AG04450 (cell line): ENCODE measurements around the gene TRPC4AP. TPM values are rescaled to one million over a fixed set of nuclear protein-coding genes. Genes with fewer than 3 reads are reported as not detected.

ENCODE experiments used
- CTCF ChIA-PET: fragments of 300-600, 350-600 bp; formaldehyde crosslinking; extraction: SDS; loops from one replicate; lab custom pipeline; 2022; ENCODE audit warnings: antibody characterized with exemption, inconsistent platforms; lab: Charles Lee
- POLR2A ChIA-PET: fragments of 350-600 bp; formaldehyde crosslinking; extraction: SDS; loops from one replicate; lab custom pipeline; 2021; ENCODE audit warnings: antibody characterized with exemption, inconsistent platforms; lab: Yijun Ruan, JAX
- DNase-seq: peaks from one replicate; pipeline ENCODE4 v3.0.0-alpha.2; 2011; ENCODE audit warnings: low read depth, low spot score
- H3K27ac ChIP-seq: one replicate; pipeline ENCODE4 v1.5.1; 2012; ENCODE audit warnings: low read depth, low read length, control low read depth
- H3K27me3 ChIP-seq: one replicate; pipeline ENCODE4 v1.6.0; 2012; ENCODE audit warnings: low read length; ENCODE audit not compliant: control insufficient read depth, insufficient read depth
- H3K4me3 ChIP-seq: 2 replicates; pipeline ENCODE4 v1.5.1; 2011; ENCODE audit warnings: mild to moderate bottlenecking, low read depth, low read length, control low read depth
- H3K9me3 ChIP-seq: 2 replicates; pipeline ENCODE4 v1.5.1; 2012; ENCODE audit warnings: low read length; ENCODE audit not compliant: control insufficient read depth, insufficient read depth
- polyA plus RNA-seq: library from polyadenylated mRNA; depleted of rRNA; stranded (reverse); fragments of >200 nt; gene quantifications from 2 replicates; pipeline ENCODE4 v1.2.3, GENCODE V29; 2011
- TF ChIP-seq, protein P1 (sequence below): IDR thresholded peaks from 2 replicates; pipeline ENCODE4 v1.5.1; 2011; ENCODE audit warnings: low read depth, low read length, control low read depth, inconsistent platforms

TRPC4AP gene
- polyA plus RNA-seq, 1 experiment, result 85.4 TPM

DNA sequence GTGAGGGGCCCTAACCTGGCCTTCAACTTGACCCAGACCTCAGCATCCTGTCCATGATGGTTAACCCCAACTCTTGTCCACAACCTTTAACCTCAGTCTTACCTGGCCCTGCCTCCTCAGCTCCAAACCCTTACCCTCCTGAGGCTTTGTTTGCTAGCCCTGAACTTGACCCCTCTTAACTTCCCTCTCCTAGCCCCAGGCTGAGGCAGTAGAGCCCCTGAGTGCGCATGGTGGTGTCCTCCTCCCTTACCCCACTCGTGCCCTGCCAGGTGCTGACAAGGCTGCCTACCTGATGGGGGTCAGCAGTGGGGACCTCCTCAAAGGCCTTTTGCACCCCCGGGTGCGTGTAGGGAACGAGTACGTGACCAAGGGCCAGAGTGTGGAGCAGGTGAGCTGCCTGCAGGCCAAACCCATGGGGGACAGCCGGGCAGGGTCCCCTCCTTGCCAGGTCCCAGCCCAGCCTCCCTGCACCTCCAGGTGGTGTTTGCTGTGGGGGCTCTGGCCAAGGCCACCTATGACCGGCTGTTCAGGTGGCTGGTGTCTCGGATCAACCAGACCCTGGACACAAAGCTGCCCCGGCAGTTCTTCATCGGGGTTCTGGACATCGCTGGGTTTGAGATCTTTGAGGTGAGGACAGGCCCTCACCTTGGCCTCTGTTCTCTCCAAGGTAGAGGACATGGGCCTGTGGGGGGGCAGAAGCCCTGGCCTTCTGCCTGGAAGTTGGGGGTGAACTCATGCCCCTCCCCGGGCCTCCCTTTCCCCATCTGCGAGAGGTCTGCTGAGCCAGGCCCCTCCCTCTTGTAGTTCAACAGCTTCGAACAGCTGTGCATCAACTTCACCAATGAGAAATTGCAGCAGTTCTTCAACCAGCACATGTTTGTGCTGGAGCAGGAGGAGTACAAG is 105.1 kb downstream of the TRPC4AP start:
- Histone ChIP-seq H3K27me3 (peaks cover 16% of the 10 kb centered on the region), H3K4me3 (no peak overlapping the region), H3K27ac (no peak overlapping the region), H3K9me3 (no peaks in the 10 kb centered on the region; the same call in 1 of the 2 replicates)
- TF ChIP-seq, protein P1, sequence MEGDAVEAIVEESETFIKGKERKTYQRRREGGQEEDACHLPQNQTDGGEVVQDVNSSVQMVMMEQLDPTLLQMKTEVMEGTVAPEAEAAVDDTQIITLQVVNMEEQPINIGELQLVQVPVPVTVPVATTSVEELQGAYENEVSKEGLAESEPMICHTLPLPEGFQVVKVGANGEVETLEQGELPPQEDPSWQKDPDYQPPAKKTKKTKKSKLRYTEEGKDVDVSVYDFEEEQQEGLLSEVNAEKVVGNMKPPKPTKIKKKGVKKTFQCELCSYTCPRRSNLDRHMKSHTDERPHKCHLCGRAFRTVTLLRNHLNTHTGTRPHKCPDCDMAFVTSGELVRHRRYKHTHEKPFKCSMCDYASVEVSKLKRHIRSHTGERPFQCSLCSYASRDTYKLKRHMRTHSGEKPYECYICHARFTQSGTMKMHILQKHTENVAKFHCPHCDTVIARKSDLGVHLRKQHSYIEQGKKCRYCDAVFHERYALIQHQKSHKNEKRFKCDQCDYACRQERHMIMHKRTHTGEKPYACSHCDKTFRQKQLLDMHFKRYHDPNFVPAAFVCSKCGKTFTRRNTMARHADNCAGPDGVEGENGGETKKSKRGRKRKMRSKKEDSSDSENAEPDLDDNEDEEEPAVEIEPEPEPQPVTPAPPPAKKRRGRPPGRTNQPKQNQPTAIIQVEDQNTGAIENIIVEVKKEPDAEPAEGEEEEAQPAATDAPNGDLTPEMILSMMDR, result no peak
- ChIA-PET CTCF (interaction anchor here (0.5 to 1.2 kb wide), 3 partner anchors 14 to 109 kb away, joined by 3 to 4 read pairs (median 3); no protein-coding TSS in a partner anchor), POLR2A (interaction anchor here (0.7 kb wide), 1 partner anchor 10 kb away, joined by 5 read pairs; no protein-coding TSS in a partner anchor)
- DNase-seq, result no peak

DNA sequence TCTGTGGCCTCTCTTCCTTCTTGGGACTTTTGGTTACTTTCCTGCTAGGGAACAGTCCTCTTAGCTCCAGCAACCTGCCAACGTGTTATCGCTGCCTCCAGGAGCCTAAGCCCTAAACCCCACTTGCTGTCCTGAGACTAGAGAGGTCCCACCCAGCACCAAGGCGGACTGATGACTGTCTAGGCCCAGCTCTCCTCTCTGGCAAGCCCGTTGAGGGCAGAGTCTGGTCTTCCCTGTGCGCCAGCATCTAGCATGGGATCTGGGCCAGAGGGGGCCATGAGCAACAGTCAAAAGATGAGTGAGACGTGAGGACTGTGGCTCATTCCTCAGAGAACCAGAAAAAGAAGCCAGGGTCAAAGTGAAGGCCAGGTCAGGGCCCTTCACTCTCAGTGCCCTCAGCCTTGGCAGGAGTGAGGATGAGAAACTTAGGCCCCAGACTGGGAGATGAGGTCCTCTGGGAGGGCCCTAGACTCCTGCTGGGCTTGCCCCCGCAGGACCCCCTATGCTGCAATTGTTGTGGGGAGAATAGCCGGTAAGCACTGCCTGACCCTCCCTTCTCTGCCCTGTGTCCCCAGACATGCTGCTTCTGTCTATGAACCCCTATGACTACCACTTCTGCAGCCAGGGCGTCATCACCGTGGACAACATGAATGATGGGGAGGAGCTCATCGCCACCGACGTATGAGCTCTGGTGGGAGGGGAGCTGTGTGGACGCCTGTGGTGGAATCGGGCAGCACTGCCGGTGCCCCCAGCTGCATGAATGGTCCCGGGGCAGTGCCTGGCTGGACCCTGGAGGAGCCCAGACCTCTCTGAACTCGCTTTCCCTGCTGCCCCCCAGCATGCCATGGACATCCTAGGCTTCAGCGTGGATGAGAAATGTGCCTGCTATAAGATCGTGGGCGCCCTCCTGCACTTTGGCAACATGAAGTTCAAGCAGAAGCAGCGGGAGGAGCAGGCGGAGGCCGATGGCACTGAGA is 106.0 kb downstream of the TRPC4AP start:
- DNase-seq, result no peak
- TF ChIP-seq, protein P1, result no peak
- ChIA-PET POLR2A (interaction anchor here (0.7 kb wide), 1 partner anchor 11 kb away, joined by 5 read pairs; no protein-coding TSS in a partner anchor), CTCF (interaction anchor here (0.7 kb wide), 1 partner anchor 15 kb away, joined by 3 read pairs; no protein-coding TSS in a partner anchor)
- Histone ChIP-seq H3K9me3 (no peaks in the 10 kb centered on the region; the same call in 1 of the 2 replicates), H3K27ac (no peak overlapping the region), H3K27me3 (peaks cover 16% of the 10 kb centered on the region), H3K4me3 (no peak overlapping the region)

DNA sequence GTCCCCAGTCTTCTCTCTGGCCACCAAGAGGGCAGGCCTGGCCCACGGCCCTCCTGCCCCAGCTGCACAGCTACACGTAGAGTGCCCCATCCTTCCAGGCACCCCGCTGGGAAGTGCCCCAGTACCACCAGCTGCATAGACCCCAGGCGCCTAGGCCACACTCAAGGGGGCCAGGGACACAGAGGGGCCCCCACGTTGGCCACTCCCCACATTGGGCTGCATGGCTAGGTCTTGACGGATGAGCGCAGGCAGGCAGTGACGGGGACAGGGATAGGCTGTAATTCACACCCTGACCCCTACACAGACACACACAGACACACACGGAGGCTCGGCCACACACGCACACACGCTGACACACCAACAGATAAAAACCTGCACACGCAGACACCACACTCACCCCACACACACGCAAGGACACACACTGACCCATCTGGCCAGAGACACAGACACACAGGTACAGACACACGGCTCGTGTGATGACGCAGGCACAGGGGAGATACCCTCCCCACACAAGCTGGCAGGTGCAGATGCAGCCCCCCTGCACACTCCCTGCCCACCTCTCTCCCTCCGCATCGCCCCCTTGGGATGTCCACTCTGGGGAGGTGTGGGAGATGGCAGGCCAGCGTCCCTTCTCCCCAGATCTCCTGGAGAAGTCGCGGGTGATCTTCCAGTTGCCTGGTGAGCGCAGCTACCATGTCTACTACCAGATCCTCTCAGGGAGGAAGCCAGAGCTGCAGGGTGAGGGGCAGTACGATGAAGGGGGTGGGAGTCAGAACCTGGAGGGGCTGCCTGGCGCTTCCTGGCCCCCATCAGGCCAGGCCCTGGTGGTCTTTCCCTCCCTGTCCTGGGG is 106.9 kb downstream of the TRPC4AP start:
- no peak for DNase-seq
- Histone ChIP-seq H3K4me3 (no peak overlapping the region), H3K27me3 (peaks cover 16% of the 10 kb centered on the region), H3K27ac (no peak overlapping the region), H3K9me3 (no peaks in the 10 kb centered on the region; the same call in 1 of the 2 replicates)
- TF ChIP-seq, protein P1, result no peak
- CTCF ChIA-PET, result no interaction called here
- POLR2A ChIA-PET, result no interaction called here

DNA sequence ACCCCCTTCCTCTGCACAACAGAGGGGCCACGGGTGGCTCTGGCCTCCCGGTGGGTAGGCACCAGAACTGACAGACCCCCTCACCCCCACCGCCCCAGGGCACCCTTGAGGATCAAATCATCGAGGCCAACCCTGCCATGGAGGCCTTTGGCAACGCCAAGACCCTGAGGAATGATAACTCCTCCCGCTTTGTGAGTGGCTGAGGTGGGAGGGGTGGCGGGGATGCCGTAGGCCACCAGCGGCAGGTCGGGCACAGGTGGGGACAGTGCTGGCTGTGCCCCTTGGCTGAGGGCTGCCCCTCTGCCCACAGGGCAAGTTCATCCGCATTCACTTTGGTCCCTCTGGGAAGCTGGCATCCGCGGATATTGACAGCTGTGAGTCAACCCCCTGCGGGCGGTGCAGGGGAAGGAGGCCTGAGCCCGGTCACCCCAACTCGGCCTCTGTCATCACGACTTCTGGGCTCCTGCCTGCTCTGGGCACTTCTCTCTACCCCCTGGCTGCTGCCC is 107.8 kb downstream of the TRPC4AP start:
- Histone ChIP-seq H3K27me3 (peaks cover 16% of the 10 kb centered on the region), H3K4me3 (no peak overlapping the region), H3K27ac (no peak overlapping the region), H3K9me3 (no peaks in the 10 kb centered on the region; the same call in 1 of the 2 replicates)
- TF ChIP-seq, protein P1, result no peak
- ChIA-PET POLR2A (no interaction called here), CTCF (no interaction called here)
- DNase-seq, result no peak
